ENCODE results near the gene DLG1.
"Not testable (repeated sequence)": the region's sequence is repeated elsewhere in the genome, so short reads cannot be mapped to it uniquely, and the experiment has no call there.

The DLG1 gene

DNA sequence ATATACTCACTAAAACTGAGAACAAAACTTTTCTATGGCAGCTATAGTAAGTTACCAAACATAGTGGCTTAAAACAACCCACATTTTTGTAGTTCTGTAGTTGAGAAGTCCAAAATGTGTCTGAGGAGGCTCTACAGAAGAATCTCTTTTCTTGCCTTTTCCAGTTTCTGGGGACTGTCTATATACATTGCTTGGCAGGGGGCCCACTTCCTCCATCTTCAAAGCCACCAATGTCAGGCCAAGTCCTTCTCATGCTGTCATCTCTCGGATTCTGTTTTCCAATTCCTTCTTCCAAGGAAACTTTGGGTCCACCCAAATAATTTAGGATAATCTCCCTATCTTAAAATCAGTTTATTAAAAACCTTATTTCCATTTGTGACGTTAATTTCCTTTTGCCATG is 92.7 kb downstream of the DLG1 start:
- DNase-seq: no peak

DNA sequence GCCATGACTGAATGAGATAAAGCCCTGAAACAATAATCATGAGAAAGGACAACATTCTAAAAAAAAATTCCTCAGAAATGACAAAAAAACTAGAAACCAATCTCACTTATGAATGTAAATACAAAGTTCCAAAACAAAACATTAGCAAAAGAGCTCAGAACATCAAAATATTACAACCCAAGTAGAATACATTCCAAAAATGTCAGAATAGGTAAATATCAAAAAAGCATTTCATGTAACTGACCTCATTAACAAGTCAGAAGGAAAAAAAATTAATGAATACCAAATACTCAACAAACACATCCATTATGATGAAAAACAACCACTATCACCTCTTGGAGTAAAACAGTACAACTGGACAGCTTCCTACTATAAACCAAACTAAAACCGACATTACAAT is 93.1 kb downstream of the DLG1 start:
- DNase-seq: no peak

DNA sequence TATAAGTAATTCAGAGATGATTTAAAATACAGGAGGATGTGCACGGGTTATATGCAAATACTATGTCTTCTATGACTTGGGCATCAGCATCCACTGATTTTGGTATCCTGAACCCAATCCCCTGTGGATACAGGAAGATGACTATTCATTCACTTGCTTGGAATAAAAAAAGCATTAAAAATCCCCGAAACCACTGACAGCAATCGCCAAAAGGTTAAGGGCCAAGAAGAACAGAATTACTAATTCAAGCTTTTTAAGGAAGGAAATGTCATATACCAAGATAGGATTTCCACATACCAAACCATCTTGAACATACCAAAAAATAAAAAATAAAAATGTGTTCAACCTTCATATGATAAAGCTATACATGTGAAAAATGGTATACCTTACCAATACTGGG is 93.7 kb downstream of the DLG1 start:
- no peak for DNase-seq

DNA sequence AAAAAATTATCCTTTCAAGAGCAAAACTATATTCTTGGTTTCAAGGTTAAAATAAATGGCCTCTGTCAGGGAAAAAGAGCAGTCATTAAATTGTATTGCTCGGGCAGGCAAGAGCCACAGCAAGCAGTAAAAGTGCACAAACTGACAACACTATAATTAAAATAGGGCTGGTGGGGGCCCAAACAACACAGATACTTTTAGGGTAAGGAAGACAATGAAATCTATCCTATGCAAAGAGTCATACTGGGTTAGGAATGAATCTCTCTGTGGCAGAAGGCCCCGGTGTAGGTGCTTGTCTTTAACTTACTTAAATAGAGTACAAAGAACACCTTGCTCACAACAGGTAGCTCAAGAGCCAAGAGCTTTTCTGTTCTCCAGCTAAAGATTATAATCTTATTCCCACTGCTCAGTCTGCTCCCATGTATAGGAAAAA is 94.7 kb downstream of the DLG1 start:
- DNase-seq: no peak

DNA sequence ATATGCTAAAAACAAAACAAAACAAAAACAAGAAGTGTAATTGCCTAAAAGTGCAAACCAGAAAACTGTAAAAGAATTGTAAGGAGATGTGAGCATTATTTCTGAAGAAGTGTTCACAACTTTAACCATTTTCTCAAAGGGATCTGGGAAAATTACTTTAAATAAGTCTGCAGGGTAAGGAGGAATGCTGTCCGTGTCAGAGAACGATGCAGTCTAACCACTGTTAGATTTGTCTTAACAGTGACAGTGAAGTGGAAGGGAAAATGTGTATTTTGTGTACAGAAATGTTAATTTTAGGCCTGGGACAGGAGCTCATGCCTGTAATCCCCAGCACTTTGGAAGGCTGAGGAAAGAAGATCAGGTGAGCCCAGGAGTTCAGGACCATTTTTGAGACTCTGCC is 95.7 kb downstream of the DLG1 start:
- DNase-seq: no peak

DNA sequence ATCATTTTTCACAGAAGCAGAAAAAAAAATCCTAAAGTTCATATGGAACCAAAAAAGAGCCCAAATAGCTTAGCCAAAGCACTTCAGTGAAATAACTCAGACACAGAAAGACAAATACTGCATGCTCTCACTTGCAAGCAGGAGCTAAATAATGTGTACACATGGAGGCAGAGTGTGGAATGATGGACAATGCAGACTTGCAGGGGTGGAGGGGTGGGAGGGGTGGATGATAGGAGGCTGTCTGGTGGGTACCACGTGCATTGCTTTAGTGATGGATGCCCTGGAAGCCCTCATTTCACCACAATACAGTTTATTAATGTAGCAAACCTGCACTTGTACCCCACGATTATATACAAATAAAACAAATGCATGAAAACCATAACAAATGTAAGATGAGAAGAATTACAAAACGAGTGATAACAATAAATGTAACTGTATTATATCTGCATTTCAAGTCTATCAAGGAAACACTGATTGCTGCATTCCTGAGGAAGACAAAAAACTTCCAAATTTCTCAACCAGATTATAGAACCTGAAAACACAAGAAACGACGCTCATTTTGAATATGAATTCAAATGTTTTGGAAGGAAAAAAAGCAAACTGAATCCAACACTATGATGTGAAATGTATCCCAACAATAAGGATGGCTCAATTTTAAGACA is 96.5 kb downstream of the DLG1 start:
- no peak for DNase-seq

DNA sequence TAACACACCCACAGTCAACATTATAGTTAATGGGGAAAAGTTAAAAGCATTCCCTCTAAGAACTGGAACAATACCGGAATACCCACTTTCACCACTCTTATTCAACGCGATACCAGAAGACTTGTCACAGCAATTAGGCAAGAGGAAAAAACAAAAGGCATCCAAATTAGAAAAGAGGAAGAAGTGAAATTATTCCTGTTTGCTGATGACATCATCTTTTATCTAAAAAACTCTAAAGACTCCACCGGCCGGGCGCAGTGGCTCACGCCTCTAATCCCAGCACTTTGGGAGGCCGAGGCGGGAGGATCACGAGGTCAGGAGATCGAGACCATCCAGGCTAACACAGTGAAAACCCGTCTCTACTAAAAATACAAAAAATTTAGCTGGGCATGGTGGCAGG is 97.6 kb downstream of the DLG1 start:
- DNase-seq: not testable (repeated sequence)

DNA sequence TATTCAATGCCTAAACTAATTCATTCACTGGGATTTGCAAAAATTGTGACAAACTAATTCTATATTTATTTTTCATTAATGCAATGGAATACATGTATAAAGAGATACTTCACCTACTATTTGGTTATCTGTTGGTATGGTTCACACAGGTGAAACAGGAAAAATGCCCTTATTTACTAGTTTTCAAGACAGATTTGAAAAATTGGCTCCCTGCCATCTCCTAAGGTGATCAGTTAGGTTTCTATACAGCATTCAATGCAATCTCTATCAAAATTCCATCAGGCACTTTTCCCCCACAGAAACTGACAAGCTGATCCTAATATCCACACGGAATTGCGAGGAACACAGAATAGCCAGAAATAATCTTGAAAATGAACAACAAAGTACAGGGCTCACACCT is 101.1 kb downstream of the DLG1 start:
- DNase-seq: no peak

DNA sequence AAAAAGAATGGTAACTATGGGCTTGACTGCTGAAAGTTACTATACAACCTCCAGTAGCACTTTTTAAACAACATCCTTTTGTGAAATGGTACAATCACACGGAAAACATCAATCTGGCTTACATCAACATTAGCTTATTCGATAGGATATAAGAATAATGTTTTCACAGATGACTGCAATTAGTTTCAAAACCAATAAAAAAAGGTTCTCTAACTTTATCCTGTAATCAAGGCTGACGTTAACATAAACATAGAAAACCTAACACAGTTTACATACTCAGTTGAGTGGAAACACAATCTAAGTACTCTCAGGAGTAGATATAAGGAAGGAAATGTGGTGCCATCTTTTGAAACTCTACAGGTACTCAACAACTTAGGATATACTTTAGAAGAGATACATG is 102.2 kb downstream of the DLG1 start:
- no peak for DNase-seq

DNA sequence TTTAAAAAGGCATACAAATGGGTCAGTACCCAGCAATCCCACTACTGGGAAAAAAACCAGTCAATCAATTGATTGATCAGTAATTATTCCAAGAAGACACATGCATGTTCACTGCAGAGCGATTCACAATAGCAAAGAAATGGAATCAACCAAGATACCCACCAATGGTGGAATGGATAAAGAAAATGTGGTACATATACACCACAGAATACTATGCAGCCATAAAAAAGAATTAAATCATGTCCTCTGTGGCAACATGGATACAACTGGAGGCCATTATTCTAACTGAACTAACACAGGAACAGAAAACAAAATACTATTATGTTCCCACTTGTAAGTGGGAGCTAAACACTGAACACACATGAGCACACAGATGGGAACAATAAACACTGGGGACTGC is 103.1 kb downstream of the DLG1 start:
- DNase-seq: no peak

DNA sequence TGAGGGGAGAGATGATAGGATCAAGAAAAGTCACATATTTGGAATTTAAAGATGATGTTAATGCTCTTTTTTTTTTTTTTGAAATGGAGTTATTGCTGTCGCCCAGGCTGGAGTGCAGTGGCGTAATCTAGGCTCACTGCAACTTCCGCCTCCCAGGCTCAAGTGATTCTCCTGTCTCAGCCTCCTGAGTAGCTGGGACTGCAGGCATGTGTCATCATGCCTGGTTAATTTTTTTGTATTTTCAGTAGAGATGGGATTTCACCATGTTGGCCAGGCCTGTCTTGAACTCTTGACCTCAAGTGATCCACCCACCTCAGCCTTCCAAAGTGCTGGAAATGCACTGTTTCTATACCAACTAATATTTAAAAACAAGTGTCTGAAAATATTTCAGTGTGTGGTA is 104.7 kb downstream of the DLG1 start:
- peak; percentile 9 for DNase-seq

DNA sequence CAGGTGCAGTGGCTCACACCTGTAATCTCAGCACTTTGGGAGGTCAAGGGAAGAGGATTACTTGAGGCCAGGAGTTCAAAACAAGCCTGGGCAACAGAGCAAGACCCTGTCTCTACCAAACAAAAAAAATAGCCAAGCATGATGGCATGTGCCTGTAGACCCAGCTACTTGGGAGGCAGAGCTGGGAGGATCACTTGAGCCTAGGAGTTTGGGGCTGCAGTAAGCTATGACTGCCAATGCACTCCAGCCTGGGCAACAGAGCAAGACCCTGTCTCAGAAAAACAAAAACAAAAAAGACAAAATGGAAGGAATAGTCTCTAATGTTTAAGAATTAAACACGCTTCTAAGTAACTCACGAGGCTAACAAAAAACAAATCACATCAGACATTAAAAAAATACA is 106.5 kb downstream of the DLG1 start:
- DNase-seq: no peak

DNA sequence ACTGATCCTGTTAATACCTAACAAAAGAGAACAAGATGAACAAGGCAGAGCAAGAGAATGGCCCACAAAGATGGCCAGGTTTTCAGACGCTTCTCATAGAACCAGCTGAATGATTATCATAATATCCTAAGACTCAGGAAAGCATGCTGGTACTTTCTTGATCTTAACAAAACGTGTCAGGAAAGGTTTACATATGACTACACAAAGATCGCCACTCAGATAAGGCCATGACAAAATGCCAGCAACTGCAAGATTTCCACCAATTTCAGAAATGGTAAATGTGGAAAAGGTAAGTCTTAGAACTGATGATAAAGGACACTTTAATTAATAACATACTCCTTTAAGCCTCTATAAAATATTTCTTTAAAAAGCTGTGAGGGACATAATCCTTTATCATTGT is 108.8 kb downstream of the DLG1 start:
- DNase-seq: no peak

DNA sequence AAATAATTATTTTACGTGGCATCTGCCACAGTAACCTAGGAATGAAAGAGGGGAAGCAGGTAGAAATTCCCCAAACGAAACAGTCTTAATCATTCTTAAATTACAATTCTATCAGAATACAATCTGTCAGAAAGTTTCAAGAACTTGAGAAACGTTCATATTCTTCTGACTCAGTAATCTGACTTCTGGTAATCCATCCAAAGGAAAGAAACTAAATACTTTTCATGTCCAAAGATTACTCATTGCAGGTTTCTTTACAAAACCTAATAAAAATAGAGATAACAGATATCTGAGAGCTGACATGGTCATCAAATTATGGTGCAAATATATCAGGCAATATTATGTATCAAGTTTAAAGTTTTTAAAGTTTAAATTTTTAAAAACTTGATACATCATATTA is 109.4 kb downstream of the DLG1 start:
- no peak for DNase-seq

DNA sequence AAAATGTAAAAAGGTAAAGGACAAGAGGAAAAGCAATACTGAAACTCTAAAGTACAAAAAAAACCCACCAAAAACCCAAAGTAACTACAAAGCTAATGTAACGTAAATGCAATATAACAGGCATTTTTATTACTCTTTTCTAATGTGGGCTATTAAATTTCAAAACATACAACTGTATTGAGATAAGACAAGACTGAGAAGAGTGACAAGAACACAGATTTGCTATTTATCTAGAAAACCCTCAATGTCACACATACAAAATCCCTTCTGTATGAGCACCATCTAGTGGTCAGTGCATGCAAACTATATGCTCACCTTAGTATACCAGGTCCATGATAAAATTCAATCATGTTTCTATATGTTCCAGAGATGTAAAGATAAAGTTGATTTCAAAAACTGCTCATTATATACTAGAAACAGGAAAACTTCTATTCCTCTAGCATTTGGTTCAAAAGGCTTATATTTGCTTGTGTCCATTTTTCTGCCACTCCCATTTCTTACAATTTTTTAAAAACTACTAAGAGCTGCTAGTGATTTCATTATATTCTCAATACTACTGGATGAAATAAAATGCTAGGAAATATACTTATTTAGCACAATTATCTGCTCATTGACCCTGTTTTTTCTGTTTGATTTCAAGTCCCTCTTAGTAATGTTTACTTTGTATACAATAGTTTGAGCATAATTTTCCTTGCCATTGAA is 111.4 kb downstream of the DLG1 start:
- DNase-seq: peak; percentile 75

DNA sequence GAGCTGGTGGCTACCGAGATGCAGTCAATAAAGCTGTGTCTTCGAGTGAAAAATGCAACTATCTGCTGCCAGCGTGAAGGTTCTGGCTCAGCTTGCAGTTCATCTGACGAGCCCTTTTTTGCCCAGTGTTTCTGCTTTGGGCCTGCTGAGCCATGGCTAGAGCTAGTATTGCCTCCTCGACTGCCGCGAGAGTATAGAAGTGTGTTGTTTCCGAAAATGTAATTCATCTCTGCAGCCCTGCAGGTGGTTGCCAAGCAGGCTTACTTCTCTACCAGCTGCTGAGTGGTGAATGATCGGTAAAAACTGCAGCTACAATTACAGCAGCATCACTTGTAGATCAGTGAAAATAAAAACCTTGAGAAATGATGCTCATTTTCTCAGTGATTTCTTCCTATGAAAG is 114.8 kb downstream of the DLG1 start:
- peak; percentile 85 for DNase-seq

DNA sequence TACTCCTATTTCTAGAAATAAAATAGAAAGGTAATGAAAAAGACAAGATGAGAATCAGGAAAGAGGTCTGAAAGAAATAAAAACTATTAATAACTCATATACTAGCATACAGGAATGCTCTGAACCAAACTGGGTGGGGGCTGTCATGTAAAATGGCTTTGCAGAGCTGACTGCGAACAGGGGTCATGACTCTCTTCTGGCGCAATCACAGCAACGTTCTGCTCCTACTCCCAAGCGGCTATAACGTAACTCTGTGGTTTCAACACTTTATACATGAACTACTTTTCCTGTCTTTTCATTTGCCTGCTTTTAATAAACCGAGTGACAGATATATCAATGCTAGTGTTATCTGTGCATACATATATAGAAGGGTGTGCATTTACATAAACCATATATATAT is 116.7 kb downstream of the DLG1 start:
- no peak for DNase-seq

DNA sequence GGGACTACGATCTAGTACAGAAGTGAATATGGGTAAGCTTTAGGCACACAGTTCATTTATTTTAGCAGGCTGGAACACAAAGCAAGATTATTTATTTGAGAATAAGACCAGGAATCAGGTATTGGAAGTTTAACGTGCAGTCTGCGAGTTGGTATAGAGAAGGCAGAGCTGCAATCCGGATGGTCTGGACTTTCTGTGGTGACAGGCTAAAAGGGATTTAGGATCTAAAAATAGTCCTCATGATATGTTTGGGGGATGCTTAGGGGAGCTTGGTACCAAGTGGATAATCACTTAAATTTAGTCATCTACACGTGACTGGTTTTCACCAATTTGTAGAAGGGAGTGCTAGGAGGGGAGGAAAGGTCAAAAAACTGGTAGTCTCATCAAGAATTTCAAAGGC is 119.4 kb downstream of the DLG1 start:
- no peak for DNase-seq

DNA sequence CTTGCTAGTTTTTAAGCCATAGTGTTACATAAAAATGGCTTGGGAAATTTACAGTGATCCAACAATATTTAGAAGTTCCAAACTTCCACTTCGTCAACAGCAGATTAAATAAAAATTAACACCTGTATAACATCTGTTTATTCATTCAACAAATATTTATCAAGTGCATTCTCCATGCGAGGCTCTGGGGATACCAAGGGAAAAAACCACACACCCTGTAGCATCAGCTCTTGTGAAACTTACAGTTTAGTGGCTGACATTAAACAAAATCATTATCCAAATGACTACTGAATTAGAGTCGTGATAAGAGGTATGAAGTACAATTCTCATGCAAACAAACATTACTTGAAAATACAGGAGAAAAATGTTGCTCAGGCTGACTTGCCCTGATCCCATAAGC is 122.9 kb downstream of the DLG1 start:
- DNase-seq: no peak

DNA sequence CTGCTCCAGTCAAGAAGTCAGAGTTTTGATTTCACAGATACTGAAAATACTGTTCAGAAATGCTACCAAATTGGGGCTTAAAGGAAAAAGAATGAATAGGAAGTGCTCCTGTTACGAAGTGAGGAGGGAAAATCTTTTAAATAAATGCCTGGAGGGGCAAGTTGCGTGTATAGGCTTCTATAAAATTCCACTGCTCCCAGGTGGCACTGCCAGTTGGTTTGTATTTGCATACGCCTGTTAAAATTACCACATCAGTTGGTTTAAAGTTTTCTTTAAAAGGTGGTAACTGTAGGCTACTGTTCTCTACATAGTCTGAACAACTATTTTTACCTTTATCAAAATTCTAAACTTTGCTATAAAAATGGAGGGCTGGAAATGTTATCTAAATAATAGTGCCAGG is 123.5 kb downstream of the DLG1 start:
- DNase-seq: no peak

DNA sequence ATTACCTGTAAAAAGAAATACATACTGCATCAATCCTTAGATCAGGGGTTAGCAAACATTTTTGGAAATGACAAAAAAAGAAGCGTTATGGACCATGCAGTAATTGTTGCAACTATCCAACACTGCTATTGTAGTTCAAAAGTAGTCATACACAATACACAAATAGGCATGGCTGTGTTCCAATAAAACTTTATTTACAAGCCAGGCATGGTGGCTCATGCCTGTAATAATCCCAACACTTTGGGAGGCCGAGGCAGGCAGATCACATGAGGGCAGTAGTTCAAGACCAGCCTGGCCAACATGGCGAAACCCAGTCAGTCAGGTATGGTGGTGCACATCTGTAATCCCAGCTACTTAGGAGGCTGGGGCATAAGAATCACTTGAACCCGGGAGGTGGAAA is 124.8 kb downstream of the DLG1 start:
- DNase-seq: no peak

DNA sequence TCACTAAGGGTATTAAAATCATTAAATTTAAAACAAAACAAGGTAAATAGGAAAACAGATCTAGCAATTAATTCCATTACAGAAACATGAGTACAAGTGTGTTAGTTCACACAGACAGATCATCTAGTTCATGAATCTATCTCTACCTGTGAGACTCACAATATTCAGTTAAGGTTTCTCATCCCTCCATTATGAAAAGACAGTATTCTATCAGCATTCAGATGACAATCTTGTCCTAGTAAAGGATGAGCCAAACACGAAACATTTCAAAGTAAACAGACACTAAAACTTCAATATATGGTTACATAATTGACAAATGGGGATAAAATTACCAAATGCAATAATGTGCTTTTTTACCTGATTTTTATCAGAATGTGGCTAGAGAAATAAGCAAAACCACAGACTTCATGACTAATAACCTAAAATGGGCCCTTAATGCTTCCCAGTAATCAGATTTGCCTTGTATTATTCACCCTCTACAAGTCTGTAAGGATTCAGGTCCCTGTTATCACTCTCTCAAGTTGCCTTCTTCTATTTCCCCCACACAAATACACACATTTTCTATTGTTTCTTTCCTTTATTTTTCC is 126.8 kb downstream of the DLG1 start:
- no peak for DNase-seq

DNA sequence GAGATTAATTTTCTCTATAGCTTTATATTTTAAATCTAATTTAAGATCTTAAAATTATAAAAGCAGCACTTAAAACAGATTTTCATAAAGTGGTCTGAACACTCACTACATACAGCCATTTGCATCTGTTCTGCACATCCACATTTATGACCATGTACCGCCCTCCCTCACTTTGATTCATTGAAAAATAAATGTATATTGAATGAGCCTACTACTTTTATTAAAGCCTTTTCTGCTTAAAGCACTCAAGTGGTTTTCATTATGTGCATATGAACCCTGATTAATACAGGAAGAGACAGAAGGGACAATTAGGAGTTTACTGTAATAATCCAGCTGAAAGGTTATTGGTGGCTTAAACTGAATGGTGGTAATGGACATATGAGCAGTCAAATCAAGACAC is 129.4 kb downstream of the DLG1 start:
- no peak for DNase-seq

DNA sequence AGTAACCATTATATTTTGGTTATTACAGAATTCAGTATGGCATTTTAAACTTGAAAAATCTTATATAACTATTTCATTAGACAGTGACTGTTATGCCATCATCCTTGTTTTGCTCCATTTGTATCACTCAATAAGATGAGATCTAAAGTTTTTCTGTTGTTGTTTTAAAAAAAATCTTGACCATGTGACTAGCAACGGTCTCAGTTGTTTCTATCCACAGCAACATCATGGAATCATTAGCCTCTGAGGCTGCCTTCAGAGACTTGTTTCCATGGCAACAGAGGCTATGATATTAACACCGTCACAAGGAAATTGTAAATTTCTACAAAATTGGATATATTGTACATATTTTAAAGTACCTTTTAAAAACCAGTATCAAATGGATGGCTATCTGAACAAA is 129.8 kb downstream of the DLG1 start:
- no peak for DNase-seq

DNA sequence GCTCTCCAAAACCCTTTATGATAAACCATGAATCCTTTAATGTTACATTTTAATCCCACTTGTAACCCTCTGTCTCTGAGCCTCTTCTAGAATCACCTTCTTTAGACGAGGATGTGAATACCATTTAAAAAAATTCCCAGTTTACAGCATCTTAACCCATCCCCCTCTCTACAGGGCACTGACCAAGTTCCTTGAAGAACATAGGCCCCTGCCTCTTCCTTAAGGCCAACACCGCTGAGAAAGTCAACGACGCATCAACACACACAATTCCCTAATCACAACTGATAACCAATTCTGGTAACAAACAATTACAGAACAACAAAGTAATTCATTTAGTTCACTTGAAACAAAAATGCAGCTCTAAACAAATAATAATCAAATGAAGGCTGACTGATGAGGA is 130.3 kb downstream of the DLG1 start:
- DNase-seq: no peak
